ENCODE results near the gene PHC2.
"Not testable (repeated sequence)": the region's sequence is repeated elsewhere in the genome, so short reads cannot be mapped to it uniquely, and the experiment has no call there.

The PHC2 gene

GRCh38 chr1:33306653-33307493 lies 124.0 kb downstream of the PHC2 start:
- DNase-seq = no peak

GRCh38 chr1:33305816-33306652 lies 124.9 kb downstream of the PHC2 start:
- DNase-seq = no peak

- no peak for DNase-seq
These were observed 125.9 kb downstream of the PHC2 start for GRCh38 chr1:33305016-33305415.

- DNase-seq = no peak
These were observed 128.6 kb downstream of the PHC2 start for GRCh38 chr1:33302325-33302724.

GRCh38 chr1:33301273-33301984 lies 129.5 kb downstream of the PHC2 start:
- no peak for DNase-seq

GRCh38 chr1:33300673-33301072 lies 130.2 kb downstream of the PHC2 start:
- DNase-seq = no peak

GRCh38 chr1:33299461-33300155 lies 131.3 kb downstream of the PHC2 start:
- DNase-seq = no peak

GRCh38 chr1:33298623-33299277 lies 132.1 kb downstream of the PHC2 start:
- DNase-seq = peak; percentile 57

- no peak for DNase-seq
These were observed 132.8 kb downstream of the PHC2 start for GRCh38 chr1:33297911-33298622.

GRCh38 chr1:33296824-33297223 lies 134.1 kb downstream of the PHC2 start:
- DNase-seq = no peak

GRCh38 chr1:33296082-33296458 lies 134.8 kb downstream of the PHC2 start:
- DNase-seq = no peak

- DNase-seq = peak; percentile 84
These were observed 135.3 kb downstream of the PHC2 start for GRCh38 chr1:33295450-33296081.

GRCh38 chr1:33295023-33295422 lies 135.9 kb downstream of the PHC2 start:
- DNase-seq = no peak

GRCh38 chr1:33294071-33295010 lies 136.6 kb downstream of the PHC2 start:
- no peak for DNase-seq

- DNase-seq = no peak
These were observed 138.1 kb downstream of the PHC2 start for GRCh38 chr1:33292726-33293340.

GRCh38 chr1:33290615-33291014 lies 140.3 kb downstream of the PHC2 start:
- DNase-seq = not testable (repeated sequence)

GRCh38 chr1:33289858-33290154 lies 141.1 kb downstream of the PHC2 start:
- no peak for DNase-seq

- no peak for DNase-seq
These were observed 141.7 kb downstream of the PHC2 start for GRCh38 chr1:33288976-33289857.

GRCh38 chr1:33287317-33287716 lies 143.6 kb downstream of the PHC2 start:
- no peak for DNase-seq

All from stimulated activated CD4-positive, alpha-beta T cell treated with anti-CD3 and anti-CD28 coated beads, Interleukin-12 subunit alpha, Interleukin-12 subunit beta, amount 100 ng/mL, for 4 hours (primary cell).